GM12878 (cell line): ENCODE results near the gene CSTF1.

Experiments
- ATF7 ChIP-seq: fragments of 450-650 bp; IDR thresholded peaks from 2 replicates; pipeline ENCODE4 v1.6.1; 2016; ENCODE audit warnings: low read depth, mild to moderate bottlenecking
- BACH1 ChIP-seq: fragments of 450-650 bp; IDR thresholded peaks from 2 replicates; pipeline ENCODE4 v1.6.1; 2017; ENCODE audit warnings: mild to moderate bottlenecking, borderline replicate concordance
- FOS ChIP-seq: IDR thresholded peaks from 3 replicates; pipeline ENCODE4 v1.6.1; 2011; ENCODE audit warnings: borderline replicate concordance; ENCODE audit not compliant: insufficient read length; ENCODE audit errors: extremely low read depth
- POLR2A ChIP-seq: IDR thresholded peaks from 2 replicates; pipeline ENCODE4 v1.6.1; 2011; ENCODE audit warnings: low read depth, mild to moderate bottlenecking, low read length
- RAD21 ChIP-seq: IDR thresholded peaks from 2 replicates; pipeline ENCODE4 v1.6.1; 2011; ENCODE audit warnings: mild to moderate bottlenecking, low read depth, low read length, moderate library complexity; ENCODE audit not compliant: insufficient read depth
- RFX5 ChIP-seq: IDR thresholded peaks from 2 replicates; pipeline ENCODE4 v1.6.1; 2011; ENCODE audit warnings: low read depth, low read length, improper control_type of control experiment
- SREBF2 ChIP-seq: IDR thresholded peaks from 2 replicates; pipeline ENCODE4 v1.6.1; 2012; ENCODE audit warnings: mild to moderate bottlenecking, low read length
- ZNF384 ChIP-seq: IDR thresholded peaks from 2 replicates; pipeline ENCODE4 v1.6.1; 2012; ENCODE audit warnings: low read depth, mild to moderate bottlenecking, low read length, improper control_type of control experiment, borderline replicate concordance
- ZNF622 ChIP-seq: fragments of 450-650 bp; IDR thresholded peaks from 2 replicates; pipeline ENCODE4 v1.6.1; 2017; ENCODE audit warnings: mild to moderate bottlenecking, inconsistent platforms
- TF ChIP-seq, protein P1 (sequence below), 3 experiments: IDR thresholded peaks in 2 of 3; conservative IDR thresholded peaks in 1 of 3; 2 replicates each; pipeline ENCODE4 v1.5.1; 2011; ENCODE audit warnings: low read depth in 3 of 3, low read length in 3 of 3, mild to moderate bottlenecking in 3 of 3, control low read depth in 2 of 3, moderate library complexity in 2 of 3, inconsistent platforms in 1 of 3, mixed read lengths in 1 of 3; ENCODE audit not compliant: control insufficient read depth in 2 of 3, insufficient read depth in 1 of 3; ENCODE audit errors: extremely low read depth in 1 of 3
- TF ChIP-seq, protein P2 (sequence below): IDR thresholded peaks from 2 replicates; pipeline ENCODE4 v1.6.1; 2011; ENCODE audit warnings: low read depth, mild to moderate bottlenecking, low read length, moderate library complexity, borderline replicate concordance; ENCODE audit errors: extremely low read depth
- TF ChIP-seq, protein P3 (sequence below): IDR thresholded peaks from 2 replicates; pipeline ENCODE4 v1.6.1; 2012; ENCODE audit warnings: low read depth, low read length, improper control_type of control experiment
- TF ChIP-seq, protein P4 (sequence below): fragments of 450-650 bp; IDR thresholded peaks from 2 replicates; pipeline ENCODE4 v1.6.1; 2018; ENCODE audit warnings: mild to moderate bottlenecking, low read depth, moderate library complexity; ENCODE audit not compliant: partially characterized antibody

DNA sequence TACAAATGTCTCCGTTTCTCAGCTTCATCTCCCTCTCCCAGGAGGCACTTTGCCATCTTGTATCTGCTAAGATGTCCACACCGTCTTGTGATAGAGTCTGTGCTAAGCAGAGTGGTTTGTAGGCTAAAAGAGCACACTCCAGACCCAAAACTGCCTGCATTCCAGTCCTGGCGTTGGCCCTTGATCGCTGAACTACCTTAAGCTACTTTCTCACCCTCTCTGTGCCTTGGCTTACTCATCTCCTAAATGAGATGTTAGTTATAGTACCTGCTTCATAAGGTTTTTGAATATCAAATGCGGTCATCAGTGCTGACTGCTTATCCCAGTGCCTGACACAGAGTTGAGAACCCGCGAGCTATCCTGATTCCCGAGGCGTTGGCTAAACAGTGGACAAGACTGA, 33.6 kb downstream of the CSTF1 start:
- TF ChIP-seq, protein P1, sequence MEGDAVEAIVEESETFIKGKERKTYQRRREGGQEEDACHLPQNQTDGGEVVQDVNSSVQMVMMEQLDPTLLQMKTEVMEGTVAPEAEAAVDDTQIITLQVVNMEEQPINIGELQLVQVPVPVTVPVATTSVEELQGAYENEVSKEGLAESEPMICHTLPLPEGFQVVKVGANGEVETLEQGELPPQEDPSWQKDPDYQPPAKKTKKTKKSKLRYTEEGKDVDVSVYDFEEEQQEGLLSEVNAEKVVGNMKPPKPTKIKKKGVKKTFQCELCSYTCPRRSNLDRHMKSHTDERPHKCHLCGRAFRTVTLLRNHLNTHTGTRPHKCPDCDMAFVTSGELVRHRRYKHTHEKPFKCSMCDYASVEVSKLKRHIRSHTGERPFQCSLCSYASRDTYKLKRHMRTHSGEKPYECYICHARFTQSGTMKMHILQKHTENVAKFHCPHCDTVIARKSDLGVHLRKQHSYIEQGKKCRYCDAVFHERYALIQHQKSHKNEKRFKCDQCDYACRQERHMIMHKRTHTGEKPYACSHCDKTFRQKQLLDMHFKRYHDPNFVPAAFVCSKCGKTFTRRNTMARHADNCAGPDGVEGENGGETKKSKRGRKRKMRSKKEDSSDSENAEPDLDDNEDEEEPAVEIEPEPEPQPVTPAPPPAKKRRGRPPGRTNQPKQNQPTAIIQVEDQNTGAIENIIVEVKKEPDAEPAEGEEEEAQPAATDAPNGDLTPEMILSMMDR (IDR thresholded peaks at IDR 0.05 in 2 of 3, conservative IDR thresholded peaks at IDR 0.05 in 1 of 3; ENCODE audit: control insufficient read depth in 2 of 3, extremely low read depth in 1 of 3, insufficient read depth in 1 of 3, low read depth in 3 of 3, low read length in 3 of 3) = no peak
- TF ChIP-seq FOS = no peak
- TF ChIP-seq, protein P2, sequence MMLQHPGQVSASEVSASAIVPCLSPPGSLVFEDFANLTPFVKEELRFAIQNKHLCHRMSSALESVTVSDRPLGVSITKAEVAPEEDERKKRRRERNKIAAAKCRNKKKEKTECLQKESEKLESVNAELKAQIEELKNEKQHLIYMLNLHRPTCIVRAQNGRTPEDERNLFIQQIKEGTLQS = no peak
- TF ChIP-seq ZNF622 = no peak
- no peak for TF ChIP-seq SREBF2
- no peak for TF ChIP-seq RFX5
- TF ChIP-seq RAD21 = no peak
- TF ChIP-seq POLR2A = no peak
- no peak for TF ChIP-seq ATF7
- TF ChIP-seq ZNF384 = no peak
- TF ChIP-seq, protein P3, sequence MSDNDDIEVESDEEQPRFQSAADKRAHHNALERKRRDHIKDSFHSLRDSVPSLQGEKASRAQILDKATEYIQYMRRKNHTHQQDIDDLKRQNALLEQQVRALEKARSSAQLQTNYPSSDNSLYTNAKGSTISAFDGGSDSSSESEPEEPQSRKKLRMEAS = no peak
- TF ChIP-seq, protein P4, sequence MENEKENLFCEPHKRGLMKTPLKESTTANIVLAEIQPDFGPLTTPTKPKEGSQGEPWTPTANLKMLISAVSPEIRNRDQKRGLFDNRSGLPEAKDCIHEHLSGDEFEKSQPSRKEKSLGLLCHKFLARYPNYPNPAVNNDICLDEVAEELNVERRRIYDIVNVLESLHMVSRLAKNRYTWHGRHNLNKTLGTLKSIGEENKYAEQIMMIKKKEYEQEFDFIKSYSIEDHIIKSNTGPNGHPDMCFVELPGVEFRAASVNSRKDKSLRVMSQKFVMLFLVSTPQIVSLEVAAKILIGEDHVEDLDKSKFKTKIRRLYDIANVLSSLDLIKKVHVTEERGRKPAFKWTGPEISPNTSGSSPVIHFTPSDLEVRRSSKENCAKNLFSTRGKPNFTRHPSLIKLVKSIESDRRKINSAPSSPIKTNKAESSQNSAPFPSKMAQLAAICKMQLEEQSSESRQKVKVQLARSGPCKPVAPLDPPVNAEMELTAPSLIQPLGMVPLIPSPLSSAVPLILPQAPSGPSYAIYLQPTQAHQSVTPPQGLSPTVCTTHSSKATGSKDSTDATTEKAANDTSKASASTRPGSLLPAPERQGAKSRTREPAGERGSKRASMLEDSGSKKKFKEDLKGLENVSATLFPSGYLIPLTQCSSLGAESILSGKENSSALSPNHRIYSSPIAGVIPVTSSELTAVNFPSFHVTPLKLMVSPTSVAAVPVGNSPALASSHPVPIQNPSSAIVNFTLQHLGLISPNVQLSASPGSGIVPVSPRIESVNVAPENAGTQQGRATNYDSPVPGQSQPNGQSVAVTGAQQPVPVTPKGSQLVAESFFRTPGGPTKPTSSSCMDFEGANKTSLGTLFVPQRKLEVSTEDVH = no peak
- TF ChIP-seq BACH1 = no peak
